Measurements from ENCODE around the gene EPM2A. TPM values are rescaled to one million over a fixed set of nuclear protein-coding genes. Genes with fewer than 3 reads are reported as not detected.

EPM2A gene
- total and polyA plus RNA-seq, 2 of the 4 experiments (the other 2 are of a cell fraction): 2.1 to 4.5 TPM

- dilution Hi-C loops (cut with HindIII; ENCODE audit: low sequenced_read_pairs, unreplicated experiment): no loop called here
- CTCF ChIA-PET: no interaction called here
Observed at GRCh38 chr6:145627451-145627850, 107.9 kb downstream of the EPM2A start.

More at GRCh38 chr6:145627451-145627850, 107.9 kb downstream of the EPM2A start:
- POLR2A ChIA-PET (ENCODE audit: unreplicated experiment): no interaction called here
- in situ Hi-C loops (cut with MboI; ENCODE audit: low sequenced_read_pairs) (no loop called here), intact Hi-C loops (cut with micrococcal nuclease) (no loop called here)
- Histone ChIP-seq H2AK9ac (replicated peaks; ENCODE audit: low read depth, low read length, poor library complexity) (no peak overlapping the region), H4K8ac (ENCODE audit: low read depth in 2 of 2, low read length in 2 of 2) (no peak overlapping the region), H3K23ac (ENCODE audit: low read depth, low read length) (no peak overlapping the region), H3K4me3 (ENCODE audit: insufficient read depth, low read depth, low read length) (no peak overlapping the region), H2BK5ac (ENCODE audit: low read depth, low read length, poor library complexity, severe bottlenecking) (no peak overlapping the region), H3K4me1 (ENCODE audit: control insufficient read depth, insufficient read depth, low read length) (peaks cover 2% of the 10 kb centered on the region; the same call in 1 of the 2 replicates), H3K36me3 (ENCODE audit: control insufficient read depth, insufficient read depth, low read length) (no peaks in the 10 kb centered on the region), H3K27me3 (ENCODE audit: control insufficient read depth, insufficient read depth, low read length) (no peaks in the 10 kb centered on the region), H3K9me1 (ENCODE audit: insufficient read depth, low read length) (no peaks in the 10 kb centered on the region), H4K91ac (ENCODE audit: insufficient read depth, low read depth, low read length) (peak overlapping the region; percentile 3; the same call in 1 of the 2 replicates), H3K4me2 (ENCODE audit: low read depth, low read length) (no peak overlapping the region), H3K27ac (ENCODE audit: insufficient read depth, low read length) (peak overlapping the region; percentile 44; the same call in 1 of the 2 replicates), H3K56ac (ENCODE audit: extremely low read depth, insufficient read depth, low read length) (no peak overlapping the region), H2BK15ac (ENCODE audit: low read depth, low read length) (no peak overlapping the region), H4K20me1 (ENCODE audit: insufficient read depth, low read length) (no peaks in the 10 kb centered on the region), H3K9me3 (ENCODE audit: control insufficient read depth, insufficient read depth, low read length) (no peaks in the 10 kb centered on the region), H3K18ac (ENCODE audit: low read depth, low read length) (peak overlapping the region; percentile 37; the same call in 1 of the 2 replicates), H3K79me1 (ENCODE audit: low read depth in 1 of 2, low read length in 2 of 2) (no peaks in the 10 kb centered on the region), H3K9ac (ENCODE audit: low read depth, low read length) (no peak overlapping the region), H3K4ac (ENCODE audit: low read depth, low read length) (no peak overlapping the region), H2AK5ac (ENCODE audit: low read depth, low read length) (no peak overlapping the region), H4K5ac (ENCODE audit: low read depth, low read length) (no peak overlapping the region), H2AFZ (replicated peaks; ENCODE audit: low read length, poor library complexity) (no peak overlapping the region), H3K14ac (replicated peaks; ENCODE audit: low read depth, low read length) (no peak overlapping the region), H2BK20ac (ENCODE audit: low read depth, low read length) (no peak overlapping the region), H2BK120ac (ENCODE audit: low read depth, low read length) (no peak overlapping the region; the same call in 1 of the 2 replicates)
- TF ChIP-seq MAZ (IDR thresholded peaks at IDR 0.05; ENCODE audit: borderline replicate concordance, low read depth, low read length): no peak
- no peak for TF ChIP-seq SMC3 (IDR thresholded peaks at IDR 0.05; ENCODE audit: low read depth, low read length)
- no peak for TF ChIP-seq CHD1 (IDR thresholded peaks at IDR 0.05; ENCODE audit: low read depth, low read length)
- no peak for TF ChIP-seq RFX5 (IDR thresholded peaks at IDR 0.05; ENCODE audit: low read depth, low read length)
- TF ChIP-seq CEBPB (IDR thresholded peaks at IDR 0.05; ENCODE audit: low read depth, low read length): no peak
- ATAC-seq (ENCODE audit: low read depth) (no peak), DNase-seq (no peak)
- 96% methylated on average over 14 of the region's 17 CpGs; no CpG with 5 or more reads in 1 of the 2 experiments for WGBS, 2 experiments (ENCODE audit: extremely low coverage in 2 of 2, insufficient read length in 1 of 2)
- BruUV-seq (replicated peaks): no TSS peak
